Epithelial cell of proximal tubule (primary cell): ENCODE data around the gene SEPHS1. TPM values are rescaled to one million over a fixed set of nuclear protein-coding genes. Genes with fewer than 3 reads are reported as not detected.

Experiments
- DNase-seq: peaks from one replicate; pipeline ENCODE4 v3.0.0-alpha.2; 2011; ENCODE audit warnings: low read depth
- H3K4me3 ChIP-seq: 2 replicates; pipeline ENCODE4 v1.5.1; 2011; ENCODE audit warnings: low read depth, mild to moderate bottlenecking, low read length
- total RNA-seq: library from RNA; depleted of rRNA; stranded (reverse); fragments of >200 nt; gene quantifications from 2 replicates; pipeline ENCODE4 v1.2.3, GENCODE V29; 2015
- TF ChIP-seq, protein P1 (sequence below): conservative IDR thresholded peaks from 2 replicates; pipeline ENCODE4 v1.5.1; 2012; ENCODE audit warnings: low read depth, mild to moderate bottlenecking, low read length

SEPHS1 gene
- total RNA-seq, 1 donor from 2014 or later, result 38.2 TPM

DNA sequence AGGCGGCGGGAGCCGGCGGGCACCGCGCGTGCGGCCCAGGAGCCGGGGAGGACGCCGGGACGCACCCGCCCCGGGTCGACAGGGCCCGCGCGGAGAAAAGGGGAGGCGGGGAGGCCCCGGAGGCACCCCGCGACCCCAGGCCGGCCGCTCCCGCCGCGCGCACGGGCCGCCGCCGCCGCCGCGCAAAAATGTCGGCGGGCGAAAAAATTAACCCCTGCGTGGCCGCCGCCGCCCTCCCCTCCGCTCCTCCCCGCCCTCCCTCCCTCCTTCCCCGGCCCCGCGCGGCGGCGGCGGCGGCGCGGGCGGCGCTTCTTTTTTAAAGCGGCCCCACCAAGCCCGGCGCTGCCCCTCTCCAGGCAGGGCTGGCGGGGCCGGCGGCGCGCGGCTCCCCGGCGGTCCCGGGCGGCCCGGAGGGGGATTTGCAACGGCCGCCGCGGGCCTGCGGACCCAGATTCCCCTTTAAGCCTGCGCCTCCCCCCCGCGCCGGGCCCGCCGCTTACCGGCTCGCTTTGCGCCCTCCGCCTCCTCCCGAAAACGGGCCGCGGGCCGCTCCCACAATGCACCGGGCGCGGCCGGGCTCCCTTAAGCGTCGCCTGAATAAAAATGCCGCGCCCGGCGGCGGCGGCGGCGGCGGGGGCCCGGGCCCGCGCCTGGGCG is 465 bp downstream of the SEPHS1 start:
- DNase-seq, result no peak
- TF ChIP-seq, protein P1, sequence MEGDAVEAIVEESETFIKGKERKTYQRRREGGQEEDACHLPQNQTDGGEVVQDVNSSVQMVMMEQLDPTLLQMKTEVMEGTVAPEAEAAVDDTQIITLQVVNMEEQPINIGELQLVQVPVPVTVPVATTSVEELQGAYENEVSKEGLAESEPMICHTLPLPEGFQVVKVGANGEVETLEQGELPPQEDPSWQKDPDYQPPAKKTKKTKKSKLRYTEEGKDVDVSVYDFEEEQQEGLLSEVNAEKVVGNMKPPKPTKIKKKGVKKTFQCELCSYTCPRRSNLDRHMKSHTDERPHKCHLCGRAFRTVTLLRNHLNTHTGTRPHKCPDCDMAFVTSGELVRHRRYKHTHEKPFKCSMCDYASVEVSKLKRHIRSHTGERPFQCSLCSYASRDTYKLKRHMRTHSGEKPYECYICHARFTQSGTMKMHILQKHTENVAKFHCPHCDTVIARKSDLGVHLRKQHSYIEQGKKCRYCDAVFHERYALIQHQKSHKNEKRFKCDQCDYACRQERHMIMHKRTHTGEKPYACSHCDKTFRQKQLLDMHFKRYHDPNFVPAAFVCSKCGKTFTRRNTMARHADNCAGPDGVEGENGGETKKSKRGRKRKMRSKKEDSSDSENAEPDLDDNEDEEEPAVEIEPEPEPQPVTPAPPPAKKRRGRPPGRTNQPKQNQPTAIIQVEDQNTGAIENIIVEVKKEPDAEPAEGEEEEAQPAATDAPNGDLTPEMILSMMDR, result no peak

DNA sequence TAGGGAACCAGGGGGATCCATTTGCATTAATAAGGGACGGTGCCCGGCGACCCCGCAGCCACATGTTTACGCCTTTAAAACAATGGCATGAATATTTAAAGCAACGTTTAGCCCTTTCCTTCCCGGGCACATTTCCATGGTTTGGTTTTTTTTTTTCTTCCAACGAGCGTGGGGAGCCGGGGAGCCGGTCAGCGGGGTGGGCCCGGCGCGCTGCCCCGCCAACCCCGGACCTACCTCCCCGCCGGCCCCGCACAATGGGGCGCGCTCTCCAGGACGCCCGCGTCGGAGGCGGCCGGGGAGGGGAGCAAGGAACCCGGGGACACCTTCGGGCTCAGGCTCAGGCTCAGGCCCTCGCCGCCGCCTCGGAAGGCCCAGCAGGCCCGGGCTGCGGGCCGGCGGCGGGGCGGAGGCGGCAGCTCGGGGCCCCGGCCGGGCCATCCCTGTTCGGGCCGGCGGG is 1.0 kb downstream of the SEPHS1 start:
- TF ChIP-seq, protein P1, result no peak
- peak overlapping the region; percentile 85 for H3K4me3 ChIP-seq
- DNase-seq, result no peak

More for the DNA sequence above, 465 bp downstream of the SEPHS1 start:
- peak overlapping the region; percentile 85 for H3K4me3 ChIP-seq

DNA sequence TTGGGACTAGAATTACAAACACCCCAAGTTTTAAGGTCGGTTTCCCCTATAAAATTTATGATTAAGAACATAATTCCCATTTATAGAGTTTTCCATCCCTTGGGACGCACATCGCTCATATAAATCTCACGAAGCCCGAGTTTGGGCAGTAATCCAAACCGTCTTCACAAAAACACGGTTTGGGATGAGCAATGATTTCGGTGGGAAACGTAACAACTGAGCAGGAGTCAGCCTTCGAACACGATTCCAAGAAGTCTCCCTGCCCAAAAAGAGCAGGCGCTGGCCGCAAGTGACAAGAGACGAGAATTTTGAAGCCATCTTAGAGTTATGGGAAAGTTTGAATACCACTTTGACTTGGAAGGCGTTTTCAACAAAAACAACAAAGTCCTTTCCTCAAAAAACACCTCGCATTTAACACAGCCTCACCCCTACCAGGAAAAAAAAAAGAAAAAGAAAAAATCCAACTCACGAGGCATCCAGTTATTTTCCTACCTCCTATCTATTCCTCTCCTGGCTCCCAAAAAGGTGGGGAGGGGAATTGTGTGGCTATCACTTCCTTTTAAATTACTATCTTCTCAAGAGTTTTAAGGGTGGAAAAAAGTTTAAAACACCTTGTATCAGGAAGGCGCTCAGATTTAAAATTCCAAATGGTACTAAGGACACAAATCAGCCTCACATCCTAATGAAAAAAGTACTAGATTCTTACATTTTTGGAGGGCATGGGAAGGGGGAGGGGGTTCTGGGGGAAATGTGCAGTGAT is 1.6 kb downstream of the SEPHS1 start:
- no peak for DNase-seq
- TF ChIP-seq, protein P1, result no peak
- peak overlapping the region; percentile 85 for H3K4me3 ChIP-seq

DNA sequence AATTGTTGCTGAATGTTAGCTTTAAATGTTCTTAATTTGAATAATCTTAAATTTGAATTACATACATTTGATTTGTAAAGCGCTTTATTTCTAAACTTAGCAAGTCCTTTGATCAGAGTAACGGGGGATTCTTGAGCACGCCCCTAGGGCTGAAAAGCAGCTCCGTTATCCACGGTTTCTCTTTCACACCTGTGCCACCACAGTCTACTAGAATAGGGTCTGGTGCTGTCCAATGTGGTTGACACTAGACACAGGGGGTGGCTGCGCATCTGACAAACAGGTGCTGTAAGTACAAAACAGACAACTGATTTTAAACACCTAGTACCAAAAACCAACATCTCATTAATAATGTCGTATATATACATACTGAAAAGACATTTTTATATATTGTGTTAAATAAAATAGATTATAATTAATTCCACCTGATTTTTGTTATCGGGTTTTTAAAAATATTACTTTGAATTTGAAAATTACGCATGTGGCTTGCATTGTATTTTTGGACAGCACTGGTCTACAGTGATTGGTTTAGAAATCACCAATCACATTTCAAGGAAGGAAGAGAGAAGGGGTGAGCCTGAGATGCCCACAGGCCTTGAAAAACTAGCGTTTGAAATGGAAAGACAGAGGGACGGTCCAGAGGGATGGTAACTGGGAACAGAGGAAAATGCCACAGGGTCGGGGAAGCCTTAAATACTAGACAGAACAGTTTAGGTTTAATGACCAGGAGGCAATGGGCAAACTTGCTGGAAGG is 7.3 kb downstream of the SEPHS1 start:
- TF ChIP-seq, protein P1, result no peak
- no peak for DNase-seq
- H3K4me3 ChIP-seq, result no peak overlapping the region

DNA sequence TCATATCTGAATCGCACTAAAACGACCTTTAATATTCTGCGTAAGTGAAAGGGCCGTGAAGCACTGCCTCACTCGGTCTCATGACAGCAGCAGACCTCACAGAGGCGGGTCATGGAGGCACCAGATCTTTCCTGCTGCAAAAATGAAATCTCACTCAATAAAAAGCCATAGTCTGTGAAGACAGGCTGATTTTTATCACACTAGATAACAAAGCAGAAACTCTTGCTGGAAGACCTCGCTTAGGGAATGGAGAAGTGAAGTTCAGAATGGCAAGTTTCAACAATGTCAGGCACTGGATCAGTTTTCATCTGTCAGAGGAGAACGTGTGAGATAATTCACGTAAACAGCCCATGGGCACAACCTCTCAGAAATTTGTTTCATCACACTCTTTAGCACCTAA is 8.0 kb downstream of the SEPHS1 start:
- DNase-seq, result no peak
- H3K4me3 ChIP-seq, result no peak overlapping the region
- TF ChIP-seq, protein P1, result no peak

DNA sequence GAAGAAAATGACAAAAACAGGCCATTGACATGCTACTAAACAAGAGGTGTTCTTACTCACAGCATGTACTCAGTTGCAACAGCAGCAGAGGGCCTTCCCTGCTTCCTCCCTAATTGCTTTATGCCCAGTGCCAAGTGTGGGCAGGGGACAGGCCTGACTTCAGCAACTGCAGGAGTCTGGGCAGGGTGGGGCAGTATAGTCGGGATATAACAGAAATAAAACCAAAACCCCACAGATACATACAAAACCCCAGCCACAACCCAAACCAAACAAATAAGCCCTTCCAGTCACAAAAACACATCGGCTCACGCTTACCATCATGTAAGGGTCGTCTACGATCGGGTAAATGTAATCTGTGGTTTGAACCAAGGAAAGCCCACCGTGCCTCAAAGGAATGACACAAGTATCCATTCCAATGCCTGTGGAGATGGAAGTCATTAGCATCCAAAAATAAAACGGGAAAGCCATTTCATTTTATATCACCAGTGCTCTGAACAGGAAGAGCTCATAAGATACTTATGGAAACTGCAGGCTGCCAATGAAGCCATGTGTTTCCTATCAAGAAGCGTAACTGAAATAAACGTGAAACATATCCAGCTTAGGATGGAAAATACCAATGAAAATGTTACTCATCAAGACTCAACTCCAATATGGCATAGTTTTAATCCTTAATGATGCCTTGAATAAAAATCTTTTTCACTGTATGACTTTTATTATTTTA is 9.5 kb downstream of the SEPHS1 start:
- TF ChIP-seq, protein P1, result no peak
- DNase-seq, result no peak
- no peak overlapping the region for H3K4me3 ChIP-seq
